GM12878 (cell line): ENCODE measurements around the gene ZWILCH. TPM values are rescaled to one million over a fixed set of nuclear protein-coding genes. Genes with fewer than 3 reads are reported as not detected.

Experiments
- ATAC-seq: fragments of 200-7000 bp; cut with Tn5 transposase; 3 replicates; pipeline ENCODE4 v1.9.1; 2020; ENCODE audit warnings: mild to moderate bottlenecking, moderate library complexity
- BruUV-seq: library from RNA; stranded (reverse); fragments of 400-500 nt; replicated peaks from 2 replicates; lab custom pipeline; 2021; lab: Mats Ljungman, UMichigan
- CTCF ChIA-PET: fragments of 300-600 bp; sonication (Branson Sonifier 250); formaldehyde crosslinking; extraction: SDS; loops from one replicate; lab custom pipeline; 2021; ENCODE audit warnings: inconsistent platforms; lab: Yijun Ruan, JAX
- POLR2A ChIA-PET: fragments of 350-600 bp; formaldehyde crosslinking; extraction: SDS; loops from one replicate; lab custom pipeline; 2021; ENCODE audit warnings: inconsistent platforms; lab: Charles Lee
- RAD21 ChIA-PET: fragments of 300-600 bp; sonication (Branson Sonifier 250); formaldehyde crosslinking; loops from one replicate; lab custom pipeline; 2023; ENCODE audit warnings: antibody characterized with exemption; ENCODE audit not compliant: unreplicated experiment; lab: Charles Lee
- SMC1A ChIA-PET: fragments of 300-600 bp; sonication (Branson Sonifier 250); formaldehyde crosslinking; loops from one replicate; lab custom pipeline; 2023; ENCODE audit not compliant: unreplicated experiment, uncharacterized antibody; lab: Charles Lee
- DNase-seq: peaks from one replicate; pipeline ENCODE4 v3.0.0-alpha.2; 2011; ENCODE audit warnings: low read depth, low spot score
- FAIRE-seq: peaks from 3 replicates; lab custom pipeline; 2011; peaks lifted over from hg19 to GRCh38; lab: Jason Lieb, UNC
- H2AFZ ChIP-seq: 2 replicates; pipeline ENCODE4 v1.6.0; 2011; ENCODE audit warnings: low read depth, low read length, control low read depth; ENCODE audit not compliant: control insufficient read depth
- H3K27ac ChIP-seq: 2 replicates; pipeline ENCODE4 v1.5.1; 2011; ENCODE audit warnings: control low read depth; ENCODE audit not compliant: control insufficient read depth, insufficient read depth
- H3K27me3 ChIP-seq, 2 experiments: replicated peaks in 1 of 2; 2 replicates each; pipeline versions ENCODE4 v1.6.0 to v1.6.1; 2011; ENCODE audit warnings: low read length in 1 of 2; ENCODE audit not compliant: control insufficient read depth in 2 of 2, insufficient read depth in 2 of 2
- H3K36me3 ChIP-seq, 2 experiments: 2 replicates each; pipeline ENCODE4 v1.5.1; 2011; ENCODE audit warnings: low read length in 1 of 2; ENCODE audit not compliant: control insufficient read depth in 2 of 2, insufficient read depth in 2 of 2
- H3K4me1 ChIP-seq: 2 replicates; pipeline ENCODE4 v1.6.1; 2011; ENCODE audit warnings: mild to moderate bottlenecking, low read length, moderate library complexity, mixed read lengths; ENCODE audit not compliant: control insufficient read depth, insufficient read depth
- H3K4me2 ChIP-seq: 2 replicates; pipeline ENCODE4 v1.6.0; 2011; ENCODE audit warnings: control low read depth; ENCODE audit not compliant: control insufficient read depth, insufficient read depth
- H3K4me3 ChIP-seq: fragments of 200-600 bp; sonication (generic); 2 replicates; pipeline ENCODE4 v1.5.1; 2016
- H3K79me2 ChIP-seq: 2 replicates; pipeline ENCODE4 v1.6.0; 2011; ENCODE audit warnings: low read length; ENCODE audit not compliant: control insufficient read depth, insufficient read depth
- H3K9ac ChIP-seq: 2 replicates; pipeline ENCODE4 v1.8.0; 2011; ENCODE audit warnings: low read length, control low read depth, mixed read lengths; ENCODE audit not compliant: control insufficient read depth, insufficient read depth
- H3K9me3 ChIP-seq: replicated peaks from 3 replicates; pipeline ENCODE4 v1.5.1; 2011; ENCODE audit warnings: mild to moderate bottlenecking, low read length; ENCODE audit not compliant: control insufficient read depth, insufficient read depth
- H4K20me1 ChIP-seq: 2 replicates; pipeline ENCODE4 v1.6.0; 2011; ENCODE audit not compliant: control insufficient read depth, insufficient read depth
- ASH2L ChIP-seq: fragments of 300-600, 200-600 bp; sonication (generic); IDR thresholded peaks from 2 replicates; pipeline ENCODE4 v1.6.1; 2017; ENCODE audit warnings: low read depth, mild to moderate bottlenecking, borderline replicate concordance
- CEBPZ ChIP-seq: fragments of 150-350 bp; IDR thresholded peaks from 2 replicates; pipeline ENCODE4 v1.6.1; 2016; ENCODE audit warnings: low read depth, low read length
- EED ChIP-seq: sonication (generic); IDR thresholded peaks from 2 replicates; pipeline ENCODE4 v1.6.1; 2016; ENCODE audit warnings: antibody characterized with exemption, low read depth
- RELA ChIP-seq: fragments of 450-650 bp; IDR thresholded peaks from 2 replicates; pipeline ENCODE4 v1.8.0; 2014; ENCODE audit warnings: borderline replicate concordance; ENCODE audit not compliant: partially characterized antibody
- SMARCA5 ChIP-seq: fragments of 450-650 bp; IDR thresholded peaks from 2 replicates; pipeline ENCODE4 v1.6.1; 2017; ENCODE audit warnings: mild to moderate bottlenecking
- STAT1 ChIP-seq: fragments of 450-650 bp; conservative IDR thresholded peaks from 2 replicates; pipeline ENCODE4 v1.6.1; 2014; ENCODE audit warnings: antibody characterized with exemption, mild to moderate bottlenecking
- ZBTB33 ChIP-seq: fragments of 450-650 bp; IDR thresholded peaks from 2 replicates; pipeline ENCODE4 v1.6.1; 2017; ENCODE audit warnings: mild to moderate bottlenecking
- whole genome bisulfite sequencing: methylation state at CpG from one replicate; pipeline ENCODE4 v1.1.6; 2016; ENCODE audit warnings: low lambda C conversion rate; ENCODE audit not compliant: insufficient replicate concordance, insufficient coverage; ENCODE audit errors: missing lambda C conversion rate; 5-methylcytosine and 5-hydroxymethylcytosine counted together
- in situ Hi-C: fragments of 300-500 bp; cut with MboI; formaldehyde crosslinking; loops from 9 replicates; pipeline ENCODE4 v1.14.3; 2018; ENCODE audit warnings: mixed read lengths
- intact Hi-C: fragments of 100-400 bp; cut with micrococcal nuclease; formaldehyde crosslinking; loops from one replicate; pipeline ENCODE4 v1.14.2; 2022; ENCODE audit not compliant: unreplicated experiment
- polyA plus RNA-seq, 11 experiments: library from polyadenylated mRNA; depleted of rRNA in 4 of 11; unstranded in 6 of 11; stranded (reverse) in 5 of 11; fragments of >200 nt; fragmentation: Nextera tagmentation in 4 of 11; fragmentation: Illumina TruSeq in 1 of 11; extraction: Ambion mirVana in 4 of 11; extraction: Trizol in 1 of 11; gene quantifications; 1 replicate in 1 of 11; 2 replicates in 10 of 11; pipeline versions ENCODE4 v1.2.1 to v1.2.3, GENCODE V29; 2011 to 2016; ENCODE audit warnings: inconsistent platforms in 2 of 11, missing spikeins in 2 of 11, low read depth in 1 of 11
- total RNA-seq, 4 experiments: library from RNA; depleted of rRNA in 3 of 4; stranded (reverse); fragments of >200 nt in 3 of 4; fragmentation: Illumina TruSeq in 1 of 4; extraction: Trizol in 1 of 4; gene quantifications; 2 replicates each; pipeline versions ENCODE4 v1.2.1 to v1.2.3, GENCODE V29; 2013 to 2021

The ZWILCH gene
- total and polyA plus RNA-seq, 10 of the 15 experiments (the other 5 are each of a cell fraction or from before 2014, with no cell fraction given): 15.6 to 73.9 (median 32.4) TPM

GRCh38 chr15:66591322-66591862 lies 86.3 kb downstream of the ZWILCH start:
- ChIA-PET POLR2A (no interaction called here), RAD21 (no interaction called here), SMC1A (no interaction called here), CTCF (interaction anchor here (0.6 to 1.4 kb wide), 3 partner anchors 92 to 260 kb away, joined by 3 to 4 read pairs (median 3); no protein-coding TSS in a partner anchor)
- 57% methylated on average over 4 of the region's 4 CpGs for WGBS
- no TSS peak for BruUV-seq
- H3K36me3 ChIP-seq: no peaks in the 10 kb centered on the region
- H3K79me2 ChIP-seq: no peaks in the 10 kb centered on the region
- no peak overlapping the region for H3K9ac ChIP-seq
- in situ Hi-C loops: no loop called here
- DNase-seq (no peak), ATAC-seq (no peak), FAIRE-seq (no peak)
- H3K9me3 ChIP-seq: no peaks in the 10 kb centered on the region
- TF ChIP-seq STAT1 (no peak), RELA (no peak), EED (no peak), ASH2L (no peak)
- H3K27me3 ChIP-seq: peaks cover 0 to 2% of the 10 kb centered on the region in 2 experiments; a peak in 2 of 4 replicates
- no peak overlapping the region for H3K4me2 ChIP-seq
- no peaks in the 10 kb centered on the region for H4K20me1 ChIP-seq
- H3K4me3 ChIP-seq: no peak overlapping the region
- no peaks in the 10 kb centered on the region for H3K4me1 ChIP-seq
- intact Hi-C loops: no loop called here
- no peak overlapping the region for H2AFZ ChIP-seq
- H3K27ac ChIP-seq: no peak overlapping the region

GRCh38 chr15:66592505-66593218 lies 87.5 kb downstream of the ZWILCH start:
- in situ Hi-C loops (no loop called here), intact Hi-C loops (no loop called here)
- H4K20me1 ChIP-seq: no peaks in the 10 kb centered on the region
- no peaks in the 10 kb centered on the region for H3K36me3 ChIP-seq
- H3K27me3 ChIP-seq: peaks cover 0 to 2% of the 10 kb centered on the region in 2 experiments; a peak in 2 of 4 replicates
- H3K4me1 ChIP-seq: no peaks in the 10 kb centered on the region
- H3K4me3 ChIP-seq: no peak overlapping the region
- RAD21 ChIA-PET: no interaction called here
- H3K79me2 ChIP-seq: no peaks in the 10 kb centered on the region
- no TSS peak for BruUV-seq
- no peak for ATAC-seq
- H2AFZ ChIP-seq: no peak overlapping the region
- H3K4me2 ChIP-seq: no peak overlapping the region
- CTCF ChIA-PET: interaction anchor here (1.4 kb wide), 1 partner anchor 259 kb away, joined by 4 read pairs; no protein-coding TSS in a partner anchor
- SMC1A ChIA-PET: no interaction called here
- WGBS: 61% methylated on average over 12 of the region's 12 CpGs
- H3K9ac ChIP-seq: no peak overlapping the region
- no peak overlapping the region for H3K27ac ChIP-seq
- no peak for FAIRE-seq
- DNase-seq: no peak
- POLR2A ChIA-PET: interaction anchor here (0.6 kb wide), 1 partner anchor 87 kb away, joined by 5 read pairs; no protein-coding TSS in a partner anchor
- no peaks in the 10 kb centered on the region for H3K9me3 ChIP-seq
- TF ChIP-seq CEBPZ (no peak), ZBTB33 (no peak), SMARCA5 (no peak)
